Fibroblast of lung (primary cell): ENCODE measurements around the gene BLOC1S3.

Experiments
- EZH2 ChIP-seq: IDR thresholded peaks from 2 replicates; pipeline ENCODE4 v1.5.1; 2012; ENCODE audit warnings: low read length, control low read depth, mild to moderate bottlenecking; ENCODE audit errors: missing control alignments
- TF ChIP-seq, protein P1 (sequence below), 2 donors: IDR thresholded peaks in 1 of 2; conservative IDR thresholded peaks in 1 of 2; 1 replicate in 1 of 2; 2 replicates in 1 of 2; pipeline ENCODE4 v1.5.1; 2011 to 2012; ENCODE audit warnings: low read length in 2 of 2, control low read depth in 1 of 2, inconsistent platforms in 1 of 2, low read depth in 1 of 2, mild to moderate bottlenecking in 1 of 2

DNA sequence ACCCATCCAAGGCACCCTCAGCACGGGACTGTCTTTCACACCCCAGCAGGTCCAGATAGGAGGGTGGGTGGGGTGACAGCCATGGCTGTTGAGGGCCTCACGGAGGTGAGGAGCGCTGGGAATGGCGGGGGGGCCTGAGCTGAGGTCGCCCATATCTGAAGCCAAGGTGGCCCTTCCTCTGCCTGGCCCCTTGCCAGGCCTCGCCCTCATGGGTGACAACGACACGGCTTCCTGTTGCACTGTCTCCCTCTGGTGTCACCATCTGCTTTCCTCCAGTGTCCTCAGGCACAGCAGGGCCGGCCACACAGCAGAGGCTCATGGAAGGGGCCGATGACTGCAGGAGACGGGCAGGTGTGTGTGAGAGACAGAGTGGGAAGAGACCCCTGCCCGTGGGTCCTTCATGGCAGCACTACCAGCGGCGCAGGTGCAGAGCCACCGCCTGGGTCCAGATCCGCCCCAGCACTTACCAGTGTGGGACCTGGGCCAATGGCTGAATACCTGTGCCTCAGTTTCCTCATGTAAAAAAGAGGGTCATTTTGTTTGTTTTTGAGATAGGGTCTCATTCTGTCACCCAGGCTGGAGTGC, 9.7 kb upstream of the BLOC1S3 start:
- TF ChIP-seq, protein P1, sequence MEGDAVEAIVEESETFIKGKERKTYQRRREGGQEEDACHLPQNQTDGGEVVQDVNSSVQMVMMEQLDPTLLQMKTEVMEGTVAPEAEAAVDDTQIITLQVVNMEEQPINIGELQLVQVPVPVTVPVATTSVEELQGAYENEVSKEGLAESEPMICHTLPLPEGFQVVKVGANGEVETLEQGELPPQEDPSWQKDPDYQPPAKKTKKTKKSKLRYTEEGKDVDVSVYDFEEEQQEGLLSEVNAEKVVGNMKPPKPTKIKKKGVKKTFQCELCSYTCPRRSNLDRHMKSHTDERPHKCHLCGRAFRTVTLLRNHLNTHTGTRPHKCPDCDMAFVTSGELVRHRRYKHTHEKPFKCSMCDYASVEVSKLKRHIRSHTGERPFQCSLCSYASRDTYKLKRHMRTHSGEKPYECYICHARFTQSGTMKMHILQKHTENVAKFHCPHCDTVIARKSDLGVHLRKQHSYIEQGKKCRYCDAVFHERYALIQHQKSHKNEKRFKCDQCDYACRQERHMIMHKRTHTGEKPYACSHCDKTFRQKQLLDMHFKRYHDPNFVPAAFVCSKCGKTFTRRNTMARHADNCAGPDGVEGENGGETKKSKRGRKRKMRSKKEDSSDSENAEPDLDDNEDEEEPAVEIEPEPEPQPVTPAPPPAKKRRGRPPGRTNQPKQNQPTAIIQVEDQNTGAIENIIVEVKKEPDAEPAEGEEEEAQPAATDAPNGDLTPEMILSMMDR (conservative IDR thresholded peaks at IDR 0.05 in 1 of 2, IDR thresholded peaks at IDR 0.05 in 1 of 2; ENCODE audit: low read depth in 1 of 2, low read length in 2 of 2) = no peak
- TF ChIP-seq EZH2 = no peak
